GM12873 (cell line): ENCODE measurements around the gene TMEM108.

ENCODE experiments used
- TF ChIP-seq, protein P1 (sequence below): IDR thresholded peaks from 2 replicates; pipeline ENCODE4 v1.5.1; 2012; ENCODE audit warnings: low read depth, mild to moderate bottlenecking, moderate library complexity, low read length, control low read depth; ENCODE audit not compliant: insufficient read depth; ENCODE audit errors: missing control alignments

The TMEM108 gene

DNA sequence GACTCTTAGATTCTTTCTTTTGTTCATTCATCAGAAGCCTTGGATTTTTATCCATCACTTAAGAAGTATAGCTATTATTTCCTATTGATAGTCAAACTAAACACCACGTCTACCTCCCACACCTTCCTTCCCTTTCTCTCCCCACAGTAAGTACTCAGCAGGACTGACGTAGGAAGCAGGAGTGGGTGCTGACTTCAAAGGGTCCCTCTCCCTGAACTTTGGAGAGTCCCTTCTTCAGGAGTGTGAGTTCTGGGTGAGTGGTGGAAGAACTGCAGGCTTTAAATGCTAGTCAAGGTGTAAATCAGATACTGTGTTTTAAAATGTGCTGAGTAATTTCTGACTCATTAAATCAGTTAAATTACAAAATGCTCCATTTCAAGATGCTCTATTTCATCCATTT lies 235.2 kb downstream of the TMEM108 start:
- TF ChIP-seq, protein P1, sequence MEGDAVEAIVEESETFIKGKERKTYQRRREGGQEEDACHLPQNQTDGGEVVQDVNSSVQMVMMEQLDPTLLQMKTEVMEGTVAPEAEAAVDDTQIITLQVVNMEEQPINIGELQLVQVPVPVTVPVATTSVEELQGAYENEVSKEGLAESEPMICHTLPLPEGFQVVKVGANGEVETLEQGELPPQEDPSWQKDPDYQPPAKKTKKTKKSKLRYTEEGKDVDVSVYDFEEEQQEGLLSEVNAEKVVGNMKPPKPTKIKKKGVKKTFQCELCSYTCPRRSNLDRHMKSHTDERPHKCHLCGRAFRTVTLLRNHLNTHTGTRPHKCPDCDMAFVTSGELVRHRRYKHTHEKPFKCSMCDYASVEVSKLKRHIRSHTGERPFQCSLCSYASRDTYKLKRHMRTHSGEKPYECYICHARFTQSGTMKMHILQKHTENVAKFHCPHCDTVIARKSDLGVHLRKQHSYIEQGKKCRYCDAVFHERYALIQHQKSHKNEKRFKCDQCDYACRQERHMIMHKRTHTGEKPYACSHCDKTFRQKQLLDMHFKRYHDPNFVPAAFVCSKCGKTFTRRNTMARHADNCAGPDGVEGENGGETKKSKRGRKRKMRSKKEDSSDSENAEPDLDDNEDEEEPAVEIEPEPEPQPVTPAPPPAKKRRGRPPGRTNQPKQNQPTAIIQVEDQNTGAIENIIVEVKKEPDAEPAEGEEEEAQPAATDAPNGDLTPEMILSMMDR = no peak

DNA sequence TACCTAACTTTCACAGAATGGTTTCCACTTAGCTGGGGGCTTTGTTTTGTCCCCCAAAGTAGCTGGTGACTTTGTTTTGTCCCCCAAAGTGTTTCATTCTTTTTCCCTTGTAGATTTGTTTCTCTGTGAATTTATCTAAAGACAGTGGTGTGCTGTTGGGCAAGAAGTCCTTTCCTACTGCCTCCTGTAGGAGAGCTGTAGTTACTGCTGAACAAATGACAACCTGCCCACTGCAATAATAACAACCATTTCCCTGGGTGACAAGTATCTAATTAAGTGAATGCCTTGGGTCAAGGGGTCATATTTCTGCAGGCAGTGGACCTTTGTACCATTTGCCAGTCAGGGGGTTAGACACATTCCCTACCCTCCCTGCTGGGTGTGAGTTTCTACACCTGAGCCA lies 236.3 kb downstream of the TMEM108 start:
- TF ChIP-seq, protein P1 = peak; percentile 37

DNA sequence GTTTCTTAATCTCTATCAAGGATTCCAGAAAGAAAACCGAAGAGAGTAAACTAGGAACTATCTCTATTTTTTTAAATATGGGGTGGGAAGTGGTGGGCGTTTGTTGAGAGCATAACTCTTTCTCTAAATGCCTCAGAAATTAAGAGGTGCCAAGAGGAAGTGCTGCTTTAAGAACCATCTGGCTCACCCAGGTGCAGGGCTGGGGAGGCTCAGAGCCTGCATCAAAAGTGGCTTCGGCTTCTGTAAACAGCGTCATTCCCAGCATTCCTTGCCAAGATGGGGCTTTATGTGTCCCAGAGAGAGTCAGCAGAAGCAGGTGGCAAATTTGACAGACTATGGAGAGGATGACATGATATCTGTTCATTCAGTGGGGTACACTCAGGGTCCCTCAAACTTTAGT lies 238.4 kb downstream of the TMEM108 start:
- TF ChIP-seq, protein P1 = no peak

DNA sequence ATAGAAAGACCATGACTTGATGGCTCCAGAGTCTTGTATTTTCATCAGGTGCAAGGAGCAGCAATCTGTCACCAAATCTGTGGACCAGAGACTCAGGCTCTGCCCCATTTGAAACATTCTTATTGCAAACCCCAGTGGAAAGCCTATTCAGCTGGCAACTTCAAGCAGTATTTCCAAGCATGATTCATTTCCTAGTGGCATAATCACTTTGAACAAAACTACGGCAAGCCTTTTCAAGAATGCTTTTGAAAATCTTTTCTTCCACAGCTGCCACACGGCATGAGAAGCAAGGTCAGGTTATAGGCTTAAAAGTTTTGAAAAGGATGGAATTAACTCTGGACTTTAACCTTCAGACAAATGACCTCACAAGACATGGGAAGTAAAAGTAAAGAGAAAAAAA lies 239.6 kb downstream of the TMEM108 start:
- TF ChIP-seq, protein P1 = no peak

DNA sequence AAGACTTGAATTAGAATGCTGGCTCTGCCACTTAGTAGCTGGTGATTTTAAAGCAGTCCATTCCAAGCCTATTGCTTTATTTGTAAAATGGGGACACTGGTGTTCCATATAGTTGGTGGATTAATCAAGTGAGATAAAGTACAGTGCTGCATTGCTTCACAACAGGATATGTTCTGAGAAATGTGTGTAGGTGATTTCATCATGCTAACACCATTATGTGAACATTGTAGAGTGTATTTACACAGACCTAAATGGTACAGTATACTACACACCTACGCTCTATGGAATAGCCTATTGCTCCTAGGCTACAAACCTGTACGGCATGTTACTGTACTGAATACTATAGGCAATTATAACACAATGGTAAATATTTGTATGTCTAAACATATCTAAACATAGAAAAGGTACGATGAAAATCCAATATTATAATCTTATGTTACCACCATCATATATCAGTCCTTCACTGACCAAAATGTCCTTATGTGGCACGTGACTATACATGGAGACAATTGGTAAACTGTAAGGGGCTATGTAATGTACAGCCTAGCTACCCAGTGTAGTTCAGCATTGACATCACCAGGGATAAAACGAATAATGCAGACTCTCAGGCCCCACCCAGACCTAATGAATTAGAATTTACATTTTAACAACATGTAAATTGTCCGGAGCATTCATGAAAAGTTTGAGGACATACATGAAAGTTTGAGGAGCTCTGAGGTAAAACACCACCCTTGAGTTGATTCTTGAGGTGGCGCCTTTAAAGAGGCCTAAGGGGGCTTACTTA lies 240.3 kb downstream of the TMEM108 start:
- TF ChIP-seq, protein P1 = no peak

DNA sequence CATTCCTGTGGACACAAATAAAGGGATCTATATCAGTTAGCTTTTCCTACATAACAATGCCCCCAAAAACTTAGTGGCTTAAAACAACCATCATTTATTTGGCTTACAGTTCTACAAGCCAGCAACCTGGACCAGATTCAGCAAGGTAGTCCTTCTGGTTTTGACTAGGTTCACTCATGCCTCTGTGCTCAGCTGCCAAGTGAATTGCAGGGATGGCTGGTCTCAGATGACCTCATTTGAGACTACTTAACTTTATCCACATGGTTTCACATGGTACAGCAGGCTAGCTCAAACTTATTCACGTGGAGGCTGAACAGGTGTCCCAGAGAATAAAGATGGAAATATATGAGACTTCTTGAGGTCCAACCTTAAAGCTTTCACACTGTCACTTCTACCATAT lies 242.4 kb downstream of the TMEM108 start:
- TF ChIP-seq, protein P1 = no peak

DNA sequence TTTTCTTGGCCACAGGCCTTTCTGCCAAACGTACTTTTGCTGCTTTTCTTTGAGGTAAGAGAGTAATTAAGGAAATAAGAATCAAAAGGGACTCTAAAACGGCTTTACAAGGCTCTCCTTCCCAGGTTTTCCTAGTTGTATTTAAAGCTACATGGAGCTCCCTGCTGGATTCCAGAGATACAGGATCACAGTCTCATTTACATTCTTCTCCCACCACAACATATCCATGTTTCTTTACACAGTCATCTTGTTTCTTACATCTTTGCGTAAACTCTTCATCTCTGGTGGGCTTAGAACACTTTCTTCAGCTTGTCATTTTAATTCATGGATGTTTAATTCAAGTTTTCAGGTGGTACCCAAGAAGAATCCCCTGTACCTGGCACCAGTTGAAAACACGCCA lies 244.0 kb downstream of the TMEM108 start:
- TF ChIP-seq, protein P1 = no peak
